HG02763 (cell line): ENCODE data around the gene RGL3.
"Not testable (repeated sequence)": the region's sequence is repeated elsewhere in the genome, so short reads cannot be mapped to it uniquely, and the experiment has no call there.

Source experiments
- ATAC-seq: cut with Tn5 transposase; IDR thresholded peaks from one replicate; pipeline ENCODE4 v1.9.1; 2021; ENCODE audit warnings: mild to moderate bottlenecking, moderate library complexity; ENCODE audit not compliant: unreplicated experiment

Gene RGL3

GRCh38 chr19:11421371-11422098, 2.4 kb upstream of the RGL3 start:
- peak; percentile 21 for ATAC-seq

GRCh38 chr19:11420429-11421370, 1.6 kb upstream of the RGL3 start:
- ATAC-seq: no peak

- no peak for ATAC-seq
Observed at GRCh38 chr19:11418094-11418548, 993 bp downstream of the RGL3 start.

- ATAC-seq: no peak
Observed at GRCh38 chr19:11416346-11417052, 2.6 kb downstream of the RGL3 start.

GRCh38 chr19:11414544-11414943, 4.6 kb downstream of the RGL3 start:
- no peak for ATAC-seq

GRCh38 chr19:11410682-11411081, 8.4 kb downstream of the RGL3 start:
- no peak for ATAC-seq

- no peak for ATAC-seq
Observed at GRCh38 chr19:11408591-11408990, 10.5 kb downstream of the RGL3 start.

- ATAC-seq: not testable (repeated sequence)
Observed at GRCh38 chr19:11406703-11407236, 12.3 kb downstream of the RGL3 start.

- no peak for ATAC-seq
Observed at GRCh38 chr19:11405846-11406643, 13.1 kb downstream of the RGL3 start.

- ATAC-seq: no peak
Observed at GRCh38 chr19:11404588-11405222, 14.4 kb downstream of the RGL3 start.

GRCh38 chr19:11401808-11402543, 17.1 kb downstream of the RGL3 start:
- no peak for ATAC-seq

- ATAC-seq: no peak
Observed at GRCh38 chr19:11400798-11401197, 18.3 kb downstream of the RGL3 start.

- no peak for ATAC-seq
Observed at GRCh38 chr19:11399667-11400066, 19.4 kb downstream of the RGL3 start.

GRCh38 chr19:11397089-11397610, 22.0 kb downstream of the RGL3 start:
- no peak for ATAC-seq

- no peak for ATAC-seq
Observed at GRCh38 chr19:11390933-11391680, 28.0 kb downstream of the RGL3 start.

GRCh38 chr19:11390359-11390758, 28.8 kb downstream of the RGL3 start:
- no peak for ATAC-seq

- ATAC-seq: no peak
Observed at GRCh38 chr19:11387162-11388034, 31.7 kb downstream of the RGL3 start.
